ENCODE measurements around the gene OCA2. TPM values are rescaled to one million over a fixed set of nuclear protein-coding genes. Genes with fewer than 3 reads are reported as not detected.
A peak's percentile ranks its signal among the peaks of the same experiment; 100 is the strongest.

OCA2 gene
- total RNA-seq, 1 donor from 2014 or later: 2.8 TPM

- no peak for TF ChIP-seq CTCF (conservative IDR thresholded peaks at IDR 0.05)
- Mint-ChIP-seq H3K27ac (no peak overlapping the region), H3K9me3 (peaks cover 13% of the 10 kb centered on the region)
Observed at GRCh38 chr15:27928386-27928785, 170.7 kb downstream of the OCA2 start.

GRCh38 chr15:27912283-27912682 is 186.8 kb downstream of the OCA2 start:
- DNase-seq (ENCODE audit: extremely low spot score, unreplicated experiment): no peak
- Mint-ChIP-seq H3K36me3 (no peaks in the 10 kb centered on the region), H3K9me3 (no peaks in the 10 kb centered on the region), H3K27me3 (no peaks in the 10 kb centered on the region), H3K27ac (no peak overlapping the region), H3K4me3 (no peak overlapping the region), H3K4me1 (ENCODE audit: unreplicated experiment) (no peaks in the 10 kb centered on the region)
- peak; percentile 52 for TF ChIP-seq CTCF (conservative IDR thresholded peaks at IDR 0.05)

More at GRCh38 chr15:27928386-27928785, 170.7 kb downstream of the OCA2 start:
- peaks cover under 1% of the 10 kb centered on the region for H3K36me3 Mint-ChIP-seq
- DNase-seq (ENCODE audit: extremely low spot score, unreplicated experiment): no peak
- H3K27me3 Mint-ChIP-seq: peaks cover 4% of the 10 kb centered on the region
- H3K4me3 Mint-ChIP-seq: no peak overlapping the region
- H3K4me1 Mint-ChIP-seq (ENCODE audit: unreplicated experiment): no peaks in the 10 kb centered on the region

- no peaks in the 10 kb centered on the region for H3K4me1 Mint-ChIP-seq (ENCODE audit: unreplicated experiment)
- no peaks in the 10 kb centered on the region for H3K36me3 Mint-ChIP-seq
- peaks cover 4% of the 10 kb centered on the region for H3K9me3 Mint-ChIP-seq
- H3K27me3 Mint-ChIP-seq: no peaks in the 10 kb centered on the region
- no peak overlapping the region for H3K4me3 Mint-ChIP-seq
- TF ChIP-seq CTCF (conservative IDR thresholded peaks at IDR 0.05): no peak
- DNase-seq (ENCODE audit: extremely low spot score, unreplicated experiment): no peak
- no peak overlapping the region for H3K27ac Mint-ChIP-seq
Observed at GRCh38 chr15:27906802-27907201, 192.3 kb downstream of the OCA2 start.

GRCh38 chr15:27903405-27903804 is 195.7 kb downstream of the OCA2 start:
- TF ChIP-seq CTCF (conservative IDR thresholded peaks at IDR 0.05): no peak
- Mint-ChIP-seq H3K4me1 (ENCODE audit: unreplicated experiment) (no peaks in the 10 kb centered on the region), H3K27me3 (no peaks in the 10 kb centered on the region), H3K4me3 (no peak overlapping the region), H3K36me3 (no peaks in the 10 kb centered on the region), H3K9me3 (peaks cover 4% of the 10 kb centered on the region), H3K27ac (no peak overlapping the region)
- no peak for DNase-seq (ENCODE audit: extremely low spot score, unreplicated experiment)

GRCh38 chr15:27902680-27903385 is 196.3 kb downstream of the OCA2 start:
- H3K27me3 Mint-ChIP-seq: no peaks in the 10 kb centered on the region
- H3K4me1 Mint-ChIP-seq (ENCODE audit: unreplicated experiment): no peaks in the 10 kb centered on the region
- DNase-seq (ENCODE audit: extremely low spot score, unreplicated experiment): no peak
- no peak overlapping the region for H3K27ac Mint-ChIP-seq
- H3K9me3 Mint-ChIP-seq: peaks cover 4% of the 10 kb centered on the region
- H3K36me3 Mint-ChIP-seq: no peaks in the 10 kb centered on the region
- TF ChIP-seq CTCF (conservative IDR thresholded peaks at IDR 0.05): no peak
- no peak overlapping the region for H3K4me3 Mint-ChIP-seq

Measured in type B pancreatic cell (in vitro differentiated cells).